GM21786 (cell line): ENCODE data around the gene LNPEP.
"Not testable (repeated sequence)": the region's sequence is repeated elsewhere in the genome, so short reads cannot be mapped to it uniquely, and the experiment has no call there.

ENCODE experiments used
- ATAC-seq: cut with Tn5 transposase; IDR thresholded peaks from one replicate; pipeline ENCODE4 v1.9.1; 2021; ENCODE audit not compliant: unreplicated experiment

Gene LNPEP

GRCh38 chr5:96928931-96929708 lies 6.8 kb upstream of the LNPEP start:
- no peak for ATAC-seq

GRCh38 chr5:96930058-96930457 lies 5.8 kb upstream of the LNPEP start:
- ATAC-seq: no peak

GRCh38 chr5:96930589-96930988 lies 5.3 kb upstream of the LNPEP start:
- ATAC-seq: no peak

- not testable (repeated sequence) for ATAC-seq
Observed at GRCh38 chr5:96931037-96931436, 4.8 kb upstream of the LNPEP start.

GRCh38 chr5:96931605-96932004 lies 4.3 kb upstream of the LNPEP start:
- no peak for ATAC-seq

GRCh38 chr5:96932026-96932425 lies 3.9 kb upstream of the LNPEP start:
- ATAC-seq: no peak

- ATAC-seq: no peak
Observed at GRCh38 chr5:96933764-96934707, 1.8 kb upstream of the LNPEP start.

- peak; percentile 59 for ATAC-seq
Observed at GRCh38 chr5:96934708-96935558, 947 bp upstream of the LNPEP start.

GRCh38 chr5:96936431-96937320 lies 796 bp downstream of the LNPEP start:
- ATAC-seq: peak; percentile 25

- no peak for ATAC-seq
Observed at GRCh38 chr5:96940586-96940985, 4.7 kb downstream of the LNPEP start.

GRCh38 chr5:96941140-96941539 lies 5.3 kb downstream of the LNPEP start:
- ATAC-seq: no peak

- no peak for ATAC-seq
Observed at GRCh38 chr5:96942078-96942477, 6.2 kb downstream of the LNPEP start.

GRCh38 chr5:96942911-96943310 lies 7.0 kb downstream of the LNPEP start:
- ATAC-seq: no peak

GRCh38 chr5:96943799-96944198 lies 7.9 kb downstream of the LNPEP start:
- ATAC-seq: no peak

GRCh38 chr5:96945144-96945897 lies 9.4 kb downstream of the LNPEP start:
- ATAC-seq: no peak

GRCh38 chr5:96946381-96946780 lies 10.5 kb downstream of the LNPEP start:
- ATAC-seq: no peak

- no peak for ATAC-seq
Observed at GRCh38 chr5:96952118-96952750, 16.4 kb downstream of the LNPEP start.

- ATAC-seq: no peak
Observed at GRCh38 chr5:96952974-96953730, 17.3 kb downstream of the LNPEP start.
